SK-N-SH (cell line): ENCODE data around the gene TOGARAM2.

ENCODE experiments used
- CTCF ChIP-seq: fragments of 200-600 bp; sonication (generic); IDR thresholded peaks from 2 replicates; pipeline ENCODE4 v1.6.1; 2017; ENCODE audit warnings: antibody characterized with exemption, mild to moderate bottlenecking, moderate library complexity
- GABPA ChIP-seq: IDR thresholded peaks from 2 replicates; pipeline ENCODE4 v1.4.0; 2012; ENCODE audit warnings: low read depth, mild to moderate bottlenecking
- MAX ChIP-seq: IDR thresholded peaks from 2 replicates; pipeline ENCODE4 v1.4.0; 2012; ENCODE audit warnings: low read depth
- MEF2A ChIP-seq: IDR thresholded peaks from 2 replicates; pipeline ENCODE4 v1.4.0; 2012; ENCODE audit warnings: low read depth, borderline replicate concordance
- MXI1 ChIP-seq: IDR thresholded peaks from 2 replicates; pipeline ENCODE4 v1.6.1; 2012; ENCODE audit warnings: mild to moderate bottlenecking, low read depth, low read length, improper control_type of control experiment
- PBX3 ChIP-seq: IDR thresholded peaks from 2 replicates; pipeline ENCODE4; 2012
- POLR2AphosphoS5 ChIP-seq: IDR thresholded peaks from 2 replicates; pipeline ENCODE4 v1.6.1; 2012; ENCODE audit warnings: low read depth, low read length
- RAD21 ChIP-seq: IDR thresholded peaks from 2 replicates; pipeline ENCODE4 v1.6.1; 2012; ENCODE audit warnings: mild to moderate bottlenecking, low read length
- REST ChIP-seq: IDR thresholded peaks from 2 replicates; pipeline ENCODE4 v1.6.1; 2012; ENCODE audit warnings: mild to moderate bottlenecking, low read depth, low read length, moderate library complexity
- SIN3A ChIP-seq: IDR thresholded peaks from 2 replicates; pipeline ENCODE4 v1.6.1; 2012; ENCODE audit warnings: low read depth, mild to moderate bottlenecking, low read length, moderate library complexity, borderline replicate concordance
- TAF1 ChIP-seq: IDR thresholded peaks from 2 replicates; pipeline ENCODE4 v1.6.1; 2012; ENCODE audit warnings: low read depth, mild to moderate bottlenecking, low read length, moderate library complexity, borderline replicate concordance
- TCF12 ChIP-seq: IDR thresholded peaks from 2 replicates; pipeline ENCODE4 v1.4.0; 2012
- TEAD4 ChIP-seq: IDR thresholded peaks from 2 replicates; pipeline ENCODE4 v1.4.0; 2012; ENCODE audit warnings: mild to moderate bottlenecking, borderline replicate concordance; ENCODE audit not compliant: insufficient read depth
- YY1 ChIP-seq: IDR thresholded peaks from 2 replicates; pipeline ENCODE4 v1.4.0; 2012; ENCODE audit warnings: low read depth, mild to moderate bottlenecking

GRCh38 chr2:28993206-28993960 is 12.3 kb downstream of the TOGARAM2 start:
- no peak for TF ChIP-seq CTCF
- TF ChIP-seq YY1 = no peak
- no peak for TF ChIP-seq TCF12
- no peak for TF ChIP-seq TAF1
- no peak for TF ChIP-seq TEAD4
- no peak for TF ChIP-seq POLR2AphosphoS5
- no peak for TF ChIP-seq REST
- no peak for TF ChIP-seq MAX
- no peak for TF ChIP-seq PBX3
- TF ChIP-seq GABPA = no peak
- no peak for TF ChIP-seq SIN3A
- no peak for TF ChIP-seq MXI1
- no peak for TF ChIP-seq RAD21
- TF ChIP-seq MEF2A = no peak
